GM18502 (cell line): ENCODE measurements around the gene BUB3.
"Not testable (repeated sequence)": the region's sequence is repeated elsewhere in the genome, so short reads cannot be mapped to it uniquely, and the experiment has no call there.

Experiments used
- ATAC-seq: cut with Tn5 transposase; IDR thresholded peaks from one replicate; pipeline ENCODE4 v1.9.1; 2021; ENCODE audit warnings: mild to moderate bottlenecking; ENCODE audit not compliant: unreplicated experiment, poor library complexity

The BUB3 gene

DNA sequence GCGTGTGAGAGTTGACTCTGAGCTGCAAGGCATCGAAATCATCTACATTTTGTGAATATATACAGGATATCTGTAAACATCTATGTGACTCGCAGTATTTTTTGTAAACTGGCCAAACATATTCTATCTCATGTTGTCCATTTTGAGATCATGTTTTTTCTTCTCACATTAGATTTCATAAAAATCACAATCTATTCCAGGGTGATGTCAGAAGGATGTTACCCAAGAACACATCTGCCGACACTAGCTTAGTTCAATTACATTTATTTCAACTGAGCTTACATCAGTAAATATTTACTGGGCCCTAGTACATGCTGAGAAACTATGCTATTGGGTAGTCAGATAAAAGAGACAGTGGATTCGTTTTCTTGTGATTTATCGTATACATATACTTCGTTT is 2.5 kb upstream of the BUB3 start:
- ATAC-seq: no peak

DNA sequence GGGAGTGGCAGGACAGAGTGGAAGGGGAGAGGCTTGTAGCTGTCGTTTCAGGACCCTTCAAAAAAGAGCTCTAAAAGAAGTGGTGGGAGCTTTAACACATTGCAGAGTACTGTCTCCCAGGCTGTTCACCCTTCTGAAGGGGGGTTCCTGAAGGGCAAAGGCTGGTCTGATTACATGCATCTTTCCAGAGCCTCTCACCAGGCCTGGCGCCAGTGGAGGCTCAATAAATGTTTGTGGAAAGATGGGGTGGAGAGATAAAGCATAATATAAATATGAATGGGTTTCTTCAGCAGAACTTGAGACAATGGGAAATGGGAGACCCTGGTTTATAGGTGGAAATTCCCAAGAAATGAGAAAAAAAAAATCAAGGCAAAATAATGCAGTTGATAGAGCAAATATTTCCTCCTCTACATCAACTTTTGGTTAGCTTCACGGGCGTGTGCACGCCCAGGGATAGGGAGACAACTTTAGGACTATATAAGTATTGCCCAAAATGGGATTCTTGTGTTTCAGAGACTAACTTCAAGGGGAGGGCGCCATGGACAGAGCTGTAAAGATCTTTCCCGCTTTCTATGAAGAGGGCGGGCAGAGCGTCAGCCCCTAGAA is 613 bp upstream of the BUB3 start:
- no peak for ATAC-seq

DNA sequence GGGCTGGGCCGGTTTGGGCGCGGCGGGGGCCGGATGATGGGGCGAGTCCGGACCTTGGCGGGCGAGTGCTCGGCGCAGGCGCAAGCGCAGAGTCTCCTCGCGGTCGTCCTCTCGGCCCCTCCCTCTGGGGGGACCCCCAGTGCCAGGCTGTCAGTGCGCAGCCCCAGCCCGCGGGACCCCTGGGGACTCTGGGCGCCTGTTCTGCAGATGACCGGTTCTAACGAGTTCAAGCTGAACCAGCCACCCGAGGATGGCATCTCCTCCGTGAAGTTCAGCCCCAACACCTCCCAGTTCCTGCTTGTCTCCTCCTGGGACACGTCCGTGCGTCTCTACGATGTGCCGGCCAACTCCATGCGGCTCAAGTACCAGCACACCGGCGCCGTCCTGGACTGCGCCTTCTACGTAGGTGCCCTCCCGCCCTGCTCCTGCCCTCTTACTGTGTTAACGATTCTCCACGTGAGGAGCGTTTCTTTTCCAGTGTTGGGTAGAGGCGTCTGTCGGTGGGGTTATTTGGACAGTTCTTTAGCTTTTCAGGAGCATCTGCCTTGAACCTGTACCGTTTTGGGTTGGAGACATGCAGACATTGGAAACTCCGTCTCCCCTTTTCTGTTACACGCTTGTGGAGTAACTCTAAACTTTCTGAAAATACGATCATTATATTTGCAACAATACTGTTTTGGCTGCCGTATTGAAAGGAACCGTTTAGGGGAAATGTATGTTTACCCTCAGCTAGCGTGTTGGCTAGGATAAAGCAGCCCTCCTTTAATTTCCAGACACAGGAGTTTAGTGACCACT is 706 bp downstream of the BUB3 start:
- ATAC-seq: peak; percentile 45

DNA sequence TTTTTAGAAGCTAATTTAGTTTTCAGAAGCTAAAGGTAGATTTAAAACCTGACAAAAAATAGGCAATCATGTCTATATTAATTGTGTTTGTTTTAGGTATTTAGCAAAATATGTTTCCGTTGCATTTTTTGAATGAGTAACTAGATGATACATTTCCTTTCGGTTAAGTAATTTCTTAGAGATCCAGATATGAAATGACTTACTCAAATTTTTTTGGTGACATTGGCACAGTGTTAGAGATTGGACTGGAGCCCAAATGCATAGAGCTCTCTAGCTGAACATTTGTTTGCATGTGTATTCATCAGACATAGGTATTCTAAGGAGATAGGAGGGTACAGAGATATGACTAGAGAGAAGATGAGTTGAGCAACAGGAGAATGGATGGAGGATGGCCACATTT is 1.9 kb downstream of the BUB3 start:
- no peak for ATAC-seq

DNA sequence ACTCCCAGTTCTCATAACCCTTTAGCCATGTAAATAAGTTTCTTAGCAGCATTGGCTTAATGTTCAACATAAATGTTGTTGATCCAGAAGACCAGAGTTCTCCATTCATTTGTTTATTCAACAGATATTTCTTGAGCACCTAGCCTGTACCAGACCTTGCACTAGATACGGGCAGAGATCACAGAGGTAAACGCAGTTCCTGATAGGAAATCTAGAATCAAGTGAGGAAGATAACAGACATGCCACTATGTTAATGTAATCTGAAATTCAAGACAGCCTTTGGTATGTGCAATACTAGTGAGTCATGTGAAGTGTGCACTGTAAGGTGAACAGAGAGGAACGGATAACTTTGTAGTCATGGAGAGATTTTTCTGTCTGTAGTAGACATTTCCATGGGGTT is 3.0 kb downstream of the BUB3 start:
- no peak for ATAC-seq

DNA sequence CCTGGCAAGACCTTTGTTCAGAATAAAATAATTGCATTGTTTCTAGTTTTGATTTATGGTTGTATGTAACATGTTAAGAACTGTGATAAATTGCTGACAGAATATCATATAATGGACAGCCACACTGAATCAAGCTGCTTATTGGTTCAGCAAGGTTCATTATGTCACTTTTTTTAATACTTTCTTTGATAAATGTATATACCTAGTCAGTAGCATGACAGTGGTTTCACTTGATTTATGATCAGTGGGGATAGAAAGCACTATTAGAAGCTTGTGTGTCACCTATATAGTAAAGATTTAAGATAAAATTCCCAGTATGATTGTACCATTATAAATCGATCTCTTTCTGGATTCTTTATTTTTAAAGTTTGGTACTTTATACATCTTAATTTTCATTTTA is 4.5 kb downstream of the BUB3 start:
- no peak for ATAC-seq

DNA sequence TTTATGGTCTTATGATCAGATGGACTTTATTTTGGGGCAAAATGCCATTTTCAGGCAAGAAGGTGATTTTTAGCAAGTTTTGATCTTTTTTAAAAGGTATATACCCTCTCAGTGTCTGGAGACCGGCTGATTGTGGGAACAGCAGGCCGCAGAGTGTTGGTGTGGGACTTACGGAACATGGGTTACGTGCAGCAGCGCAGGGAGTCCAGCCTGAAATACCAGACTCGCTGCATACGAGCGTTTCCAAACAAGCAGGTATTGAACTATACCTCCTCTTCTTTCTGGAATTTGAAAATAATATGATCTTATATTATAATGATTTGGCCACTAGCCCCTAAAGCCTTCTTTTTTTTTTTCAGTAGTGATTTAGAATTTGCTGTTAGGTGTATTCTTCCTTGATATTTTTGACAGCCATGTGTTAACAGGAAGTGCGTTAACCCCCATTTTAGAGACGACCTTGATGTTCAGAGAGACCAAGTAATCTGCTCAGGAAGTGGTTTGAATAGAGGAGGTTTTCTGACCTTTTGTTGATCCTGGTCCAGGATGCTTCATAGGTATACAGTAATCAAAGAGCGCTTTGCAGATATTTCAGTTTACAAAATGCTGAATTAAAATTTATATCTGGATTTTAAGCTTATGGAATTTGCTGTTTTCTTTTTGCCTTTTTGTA is 6.2 kb downstream of the BUB3 start:
- ATAC-seq: no peak

DNA sequence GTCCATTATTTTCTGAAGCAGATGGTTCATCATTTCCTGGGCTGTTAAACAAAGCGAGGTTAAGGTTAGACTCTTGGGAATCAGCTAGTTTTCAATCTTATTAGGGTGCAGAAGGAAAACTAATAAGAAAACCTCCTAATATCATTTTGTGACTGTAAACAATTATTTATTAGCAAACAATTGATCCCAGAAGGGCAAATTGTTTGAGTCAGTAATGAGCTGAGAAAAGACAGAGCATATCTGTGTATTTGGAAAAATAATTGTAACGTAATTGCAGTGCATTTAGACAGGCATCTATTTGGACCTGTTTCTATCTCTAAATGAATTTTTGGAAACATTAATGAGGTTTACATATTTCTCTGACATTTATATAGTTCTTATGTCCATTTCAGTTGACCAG is 10.1 kb downstream of the BUB3 start:
- no peak for ATAC-seq

DNA sequence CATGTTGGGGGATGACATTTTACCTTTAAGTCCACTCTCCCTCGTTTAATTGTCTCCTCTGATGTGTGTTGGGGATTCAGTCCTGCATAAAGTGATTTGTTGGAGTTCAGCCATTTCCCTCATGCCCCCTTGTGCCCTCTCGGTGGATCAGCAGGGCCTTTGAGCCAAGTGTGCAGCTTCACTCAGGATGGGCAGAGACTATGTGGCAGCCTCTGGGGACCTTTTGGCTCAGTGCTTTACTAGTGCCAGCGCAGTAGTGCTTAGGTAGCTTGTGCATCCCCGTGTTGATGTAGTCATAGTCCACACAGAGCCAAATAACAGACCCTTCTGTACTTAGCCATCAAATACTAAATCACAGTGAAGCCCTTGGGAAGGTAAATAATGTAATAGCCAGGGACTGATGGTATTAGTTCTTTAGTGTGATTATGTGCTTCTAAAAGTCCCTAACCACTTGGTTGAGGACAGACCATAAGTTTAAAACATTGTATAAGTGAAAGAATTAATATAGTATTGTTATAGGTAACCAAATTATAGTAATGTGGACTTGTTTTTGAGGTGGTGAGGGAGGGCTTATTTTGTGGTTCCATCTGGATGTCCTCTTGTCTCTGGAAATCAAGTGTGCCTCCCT is 11.4 kb downstream of the BUB3 start:
- no peak for ATAC-seq

DNA sequence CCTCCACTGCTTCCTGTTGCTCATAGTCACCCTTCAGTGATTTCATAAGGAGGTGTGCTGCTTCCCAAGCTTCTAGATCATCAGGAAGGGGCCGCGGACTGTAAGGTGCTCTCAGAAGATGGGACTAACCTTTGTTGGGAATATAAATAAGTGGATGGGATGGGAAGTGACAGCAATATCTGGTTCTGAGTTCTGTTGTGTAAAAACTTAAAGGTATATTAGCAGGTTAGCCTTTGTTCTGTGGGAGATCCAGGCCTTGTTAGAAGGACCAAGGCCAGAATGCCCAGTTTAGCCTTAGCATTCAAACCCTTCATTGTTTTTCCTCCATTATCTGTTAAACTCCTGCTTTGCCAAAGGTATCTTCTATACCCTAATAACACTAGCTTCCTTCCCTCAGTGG is 12.4 kb downstream of the BUB3 start:
- no peak for ATAC-seq

DNA sequence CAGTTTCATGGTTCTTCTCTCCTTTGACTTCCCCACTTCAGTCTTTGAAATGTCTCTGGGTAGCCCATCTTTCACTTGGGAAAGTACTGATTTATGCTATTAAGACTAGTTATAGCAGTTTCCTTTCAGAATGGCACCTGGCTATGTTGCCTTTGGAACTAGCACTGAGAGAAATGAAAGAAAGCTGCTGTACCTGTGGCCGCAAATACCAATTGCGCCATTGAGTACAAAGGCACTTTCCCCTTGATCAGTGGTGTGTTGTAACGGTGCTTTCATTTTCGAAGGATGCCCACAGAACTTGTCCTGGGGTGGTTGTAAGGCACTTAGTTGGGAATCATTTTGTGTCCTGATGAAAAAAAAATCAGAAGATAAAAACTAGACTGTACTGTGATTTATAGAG is 16.8 kb downstream of the BUB3 start:
- ATAC-seq: no peak

DNA sequence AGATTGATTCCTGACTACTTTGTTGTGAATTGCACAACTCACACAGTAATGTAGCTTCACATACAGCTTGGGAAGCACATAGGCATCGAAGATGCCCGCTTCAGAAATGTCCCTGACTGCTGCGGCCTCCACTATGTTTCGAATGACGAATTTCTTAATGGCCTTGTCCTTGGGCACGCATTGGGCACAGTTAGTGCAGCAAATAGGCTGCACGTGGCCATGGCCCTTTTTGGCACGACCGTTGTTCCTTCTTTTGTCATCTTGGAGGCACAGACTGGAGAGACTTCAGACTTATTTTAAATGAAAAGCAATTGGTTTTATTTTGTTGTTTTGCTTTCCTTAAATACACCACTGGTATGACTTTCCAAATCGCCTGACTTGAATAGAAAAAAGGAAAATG is 17.4 kb downstream of the BUB3 start:
- not testable (repeated sequence) for ATAC-seq

DNA sequence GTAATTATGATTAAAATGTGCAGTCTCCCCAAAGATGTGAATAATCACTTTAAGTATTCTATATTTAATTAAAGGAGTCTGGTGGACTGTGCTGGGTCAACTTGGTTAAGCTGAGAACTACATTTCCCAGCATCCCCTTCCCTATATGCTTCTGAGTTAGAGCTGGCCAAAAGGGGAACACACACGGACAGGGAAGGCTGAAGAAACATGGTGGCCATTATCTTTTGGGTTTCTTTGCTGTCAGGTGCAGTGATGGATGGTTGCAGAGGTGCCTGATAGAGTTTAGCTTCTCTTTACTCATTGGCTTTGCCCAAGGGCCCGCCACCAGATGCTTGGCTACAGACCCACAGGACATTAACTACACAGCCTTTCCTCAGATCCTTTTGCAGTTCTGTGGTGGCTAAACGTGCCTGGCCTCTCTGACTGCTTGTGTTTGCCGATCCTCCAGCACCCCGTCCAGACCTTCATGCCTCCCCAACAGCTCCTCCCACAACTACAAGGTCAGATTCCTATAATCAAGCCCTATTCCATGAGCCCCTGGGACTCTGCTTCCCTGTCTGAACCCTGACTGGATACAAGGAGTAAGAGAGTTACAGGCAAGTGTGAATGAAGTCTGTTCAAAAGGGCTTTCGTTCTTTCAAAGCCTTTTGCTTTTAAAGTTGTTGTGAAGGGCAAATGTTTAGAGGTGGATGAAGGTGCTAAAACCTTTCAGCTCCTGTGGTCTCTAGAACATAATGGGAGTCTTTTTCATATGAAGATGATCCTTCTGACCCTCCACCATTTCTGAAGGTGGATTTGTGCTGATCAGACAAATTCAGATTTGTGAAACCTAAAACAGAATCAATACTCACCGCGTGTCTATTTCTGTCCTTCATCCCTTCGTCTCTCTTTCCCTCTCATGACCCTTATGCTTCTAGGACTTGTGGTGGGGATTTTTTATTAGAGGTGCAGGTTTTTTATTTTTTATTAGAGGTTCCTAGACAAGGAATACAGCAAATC is 21.5 kb downstream of the BUB3 start:
- ATAC-seq: no peak

DNA sequence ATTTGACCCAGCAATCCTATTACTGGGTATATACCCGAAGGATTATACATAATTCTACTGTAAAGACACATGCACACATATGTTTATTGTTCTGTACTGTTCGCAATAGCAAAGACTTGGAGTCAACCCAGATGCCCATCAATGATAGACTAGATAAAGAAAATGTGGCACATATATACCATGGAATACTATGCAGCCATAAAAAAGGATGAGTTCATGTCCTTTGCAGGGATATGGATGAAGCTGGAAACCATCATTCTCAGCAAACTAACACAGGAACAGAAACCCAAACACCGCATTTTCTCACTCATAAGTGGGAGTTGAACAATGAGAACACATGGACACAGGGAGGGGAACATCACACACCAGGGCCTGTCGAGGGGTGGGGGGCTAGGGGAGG is 24.2 kb downstream of the BUB3 start:
- ATAC-seq: not testable (repeated sequence)

DNA sequence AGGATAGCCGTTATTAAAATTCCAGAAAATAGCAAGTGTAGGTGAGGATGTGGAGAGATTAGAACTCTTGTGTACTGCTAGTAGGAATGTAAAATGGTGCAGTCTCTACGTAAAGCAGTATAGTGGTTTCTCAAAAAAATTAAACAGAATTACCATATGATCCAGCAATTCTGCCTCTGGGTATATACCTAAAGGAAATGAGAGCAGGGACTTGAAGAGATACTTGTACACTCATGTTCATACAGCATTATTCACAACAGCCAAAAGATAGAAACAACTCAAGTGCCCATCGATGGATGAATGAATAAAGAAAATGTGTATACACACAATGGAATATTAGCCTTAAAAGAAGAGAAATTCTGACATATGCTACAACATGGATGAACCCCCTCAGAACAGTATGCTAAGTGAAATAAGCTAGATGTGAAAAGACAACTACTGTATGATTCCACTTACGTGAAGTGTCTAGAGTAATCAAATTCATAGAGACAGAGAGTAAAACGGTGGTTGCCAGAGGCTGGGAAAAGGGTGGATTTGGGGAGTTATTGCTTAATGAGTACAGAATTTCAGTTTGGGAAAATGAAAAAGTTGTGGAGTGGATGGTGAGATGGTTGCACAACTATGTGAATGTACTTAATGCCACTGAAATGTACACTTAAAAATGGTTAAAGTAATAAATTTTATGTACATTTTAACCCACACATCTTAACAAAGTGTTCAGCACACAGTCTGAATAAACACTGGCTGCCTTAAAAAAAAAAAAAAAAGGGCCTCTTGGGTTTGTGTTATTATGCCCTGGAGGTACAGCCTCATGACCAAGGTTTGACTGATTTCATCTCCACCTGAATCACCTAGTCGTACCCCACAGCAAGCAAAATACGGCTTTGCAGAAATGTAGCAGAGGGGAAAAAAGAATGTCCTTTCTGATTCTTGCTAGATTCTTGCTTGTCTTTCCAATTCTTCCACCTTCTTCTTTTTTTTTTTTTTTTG is 26.2 kb downstream of the BUB3 start:
- ATAC-seq: no peak

DNA sequence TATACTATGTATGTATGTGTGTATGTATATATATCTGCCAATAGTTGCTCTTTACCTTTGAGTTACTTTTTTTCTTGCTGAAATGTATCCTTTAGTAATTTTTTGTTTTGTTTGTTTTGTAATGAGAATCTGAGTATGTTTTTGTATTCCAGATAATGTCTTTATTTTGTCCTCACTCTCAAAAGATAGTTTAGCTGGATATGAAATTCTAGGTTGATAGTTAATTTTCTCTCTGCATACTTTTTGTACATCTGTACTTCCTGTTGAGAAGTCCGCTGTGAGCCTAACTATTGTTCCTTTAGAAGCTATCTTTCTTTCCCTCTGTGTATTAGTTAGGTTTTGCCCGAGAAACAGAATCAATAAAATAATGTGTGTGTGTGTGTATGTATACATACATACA is 29.5 kb downstream of the BUB3 start:
- no peak for ATAC-seq

DNA sequence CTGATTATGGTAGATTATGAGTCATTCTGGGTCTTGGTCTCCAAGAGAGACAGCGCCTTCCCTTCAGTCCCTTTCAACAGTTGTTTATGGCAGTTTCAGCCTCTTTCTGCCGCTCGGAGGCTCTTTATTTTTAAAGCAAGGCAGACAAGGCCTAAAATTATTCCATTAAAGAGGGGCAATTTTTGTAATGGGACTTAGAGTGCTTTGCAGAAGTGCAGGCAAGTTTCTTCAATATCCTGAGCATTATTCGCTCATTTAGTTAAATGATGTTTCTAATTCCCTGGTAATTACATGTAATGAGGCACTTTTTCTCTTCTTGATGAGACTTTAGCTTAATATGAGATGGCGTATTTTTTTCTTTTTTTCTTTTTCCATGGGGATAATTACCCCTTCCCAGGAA is 33.6 kb downstream of the BUB3 start:
- ATAC-seq: no peak

DNA sequence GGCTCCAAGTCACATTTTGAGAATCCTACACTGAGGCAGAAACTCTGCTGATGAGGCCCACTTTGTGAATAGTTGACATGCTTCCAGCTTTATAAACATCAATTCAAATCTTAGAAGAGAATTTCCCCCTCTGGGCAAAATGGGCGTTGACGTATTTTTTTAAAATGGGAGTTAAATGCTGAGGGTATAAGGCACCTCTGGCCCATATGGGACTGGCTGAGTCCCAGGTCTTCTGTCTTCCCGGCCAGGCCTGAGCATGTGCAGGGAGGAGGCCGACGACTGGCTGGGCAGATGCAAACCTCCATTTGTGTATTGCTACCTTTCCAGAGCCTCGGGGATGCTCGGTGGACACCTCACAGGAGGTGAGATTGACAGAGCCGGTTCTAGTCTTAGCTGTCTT is 37.7 kb downstream of the BUB3 start:
- ATAC-seq: no peak

DNA sequence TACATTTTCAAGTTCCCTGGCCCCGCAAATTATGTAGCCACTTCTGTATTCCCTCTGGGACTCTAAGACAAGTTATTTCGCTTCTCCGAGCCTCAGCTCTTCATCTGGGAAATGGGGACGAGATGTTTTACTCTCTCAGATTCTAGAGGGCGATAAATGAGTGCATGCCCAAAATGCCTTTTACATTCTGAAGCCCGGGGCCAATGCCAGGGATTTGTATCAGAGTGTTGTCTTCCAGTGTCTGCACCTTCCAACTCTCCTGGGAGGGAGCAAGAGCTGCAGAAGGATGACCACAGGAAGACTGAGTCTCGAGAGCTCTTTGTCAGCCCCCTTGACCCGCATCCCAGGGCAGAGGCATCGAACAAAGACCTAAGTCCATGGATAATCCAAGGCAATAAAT is 39.9 kb downstream of the BUB3 start:
- ATAC-seq: no peak
